WTC11 (cell line): ENCODE data around the gene FOXO1. TPM values are rescaled to one million over a fixed set of nuclear protein-coding genes. Genes with fewer than 3 reads are reported as not detected.

Source experiments
- ATAC-seq: fragments of 200-7000 bp; cut with Tn5 transposase; 2 replicates; pipeline ENCODE4 v1.10.0; 2021; ENCODE audit warnings: mild to moderate bottlenecking, moderate library complexity
- CTCF ChIA-PET: fragments of 300-600 bp; sonication (Branson Sonifier 250); formaldehyde crosslinking; loops from one replicate; lab custom pipeline; 2021; ENCODE audit warnings: antibody characterized with exemption; lab: Charles Lee
- POLR2A ChIA-PET: fragments of 350-600 bp; sonication (Branson Sonifier 250); formaldehyde crosslinking; loops from one replicate; lab custom pipeline; 2021; ENCODE audit warnings: antibody characterized with exemption; lab: Charles Lee
- DNase-seq: peaks from one replicate; pipeline ENCODE4 v3.0.0; 2021; ENCODE audit warnings: low spot score
- H3K27ac Mint-ChIP-seq: 2 replicates; pipeline ENCODE4 v1.8.0; 2021; ENCODE audit warnings: mixed read lengths
- H3K27me3 Mint-ChIP-seq: 2 replicates; pipeline ENCODE4 v1.8.0; 2021; ENCODE audit warnings: low read depth, mild to moderate bottlenecking, moderate library complexity, mixed read lengths
- H3K36me3 Mint-ChIP-seq: 2 replicates; pipeline ENCODE4 v1.8.0; 2021; ENCODE audit warnings: mixed read lengths
- H3K4me1 Mint-ChIP-seq: 2 replicates; pipeline ENCODE4 v1.8.0; 2022; ENCODE audit warnings: mixed read lengths
- H3K4me3 Mint-ChIP-seq: 2 replicates; pipeline ENCODE4 v1.8.0; 2021; ENCODE audit warnings: mild to moderate bottlenecking, moderate library complexity, mixed read lengths
- H3K9me3 Mint-ChIP-seq: 2 replicates; pipeline ENCODE4 v1.8.0; 2021; ENCODE audit warnings: mixed read lengths
- AR ChIP-seq: fragments of 250-450 bp; sonication (Bioruptor Pico); IDR thresholded peaks from 2 replicates; pipeline ENCODE4 v1.9.0; 2021; ENCODE audit warnings: mild to moderate bottlenecking
- CREM ChIP-seq: sonication (generic); formaldehyde crosslinking; IDR thresholded peaks from 2 replicates; pipeline ENCODE4 v1.8.1; 2022; ENCODE audit warnings: mild to moderate bottlenecking, missing genetic modification reagents, moderate library complexity
- E2F1 ChIP-seq: sonication (generic); formaldehyde crosslinking; IDR thresholded peaks from 2 replicates; pipeline ENCODE4 v1.8.0; 2022; ENCODE audit warnings: mild to moderate bottlenecking, missing genetic modification reagents
- E2F4 ChIP-seq: sonication (generic); formaldehyde crosslinking; IDR thresholded peaks from 2 replicates; pipeline ENCODE4 v1.8.1; 2022; ENCODE audit warnings: low read depth, mild to moderate bottlenecking, moderate library complexity, missing genetic modification reagents, borderline replicate concordance
- E2F5 ChIP-seq: sonication (generic); formaldehyde crosslinking; IDR thresholded peaks from 2 replicates; pipeline ENCODE4 v1.8.1; 2022; ENCODE audit warnings: mild to moderate bottlenecking, moderate library complexity, missing genetic modification reagents
- ERG ChIP-seq: fragments of 250-450 bp; sonication (Bioruptor Pico); IDR thresholded peaks from 2 replicates; pipeline ENCODE4 v1.8.0; 2021; ENCODE audit warnings: mild to moderate bottlenecking
- FOXK1 ChIP-seq: sonication (generic); formaldehyde crosslinking; IDR thresholded peaks from 2 replicates; pipeline ENCODE4 v1.8.0; 2022; ENCODE audit warnings: mild to moderate bottlenecking, moderate library complexity, missing genetic modification reagents
- GABPB1 ChIP-seq: sonication (generic); formaldehyde crosslinking; IDR thresholded peaks from 2 replicates; pipeline ENCODE4 v1.8.1; 2023; ENCODE audit warnings: mild to moderate bottlenecking, missing genetic modification reagents
- GRHL2 ChIP-seq: fragments of 250-450 bp; sonication (Bioruptor Pico); IDR thresholded peaks from 2 replicates; pipeline ENCODE4 v1.8.0; 2022; ENCODE audit warnings: mild to moderate bottlenecking, moderate library complexity; ENCODE audit not compliant: insufficient replicate concordance, severe bottlenecking
- IRF1 ChIP-seq: sonication (generic); formaldehyde crosslinking; IDR thresholded peaks from 2 replicates; pipeline ENCODE4 v1.8.0; 2023; ENCODE audit warnings: missing genetic modification reagents
- JUN ChIP-seq: sonication (generic); formaldehyde crosslinking; IDR thresholded peaks from 2 replicates; pipeline ENCODE4 v1.8.0; 2023; ENCODE audit warnings: mild to moderate bottlenecking, missing genetic modification reagents
- KAT7 ChIP-seq: sonication (generic); formaldehyde crosslinking; IDR thresholded peaks from 2 replicates; pipeline ENCODE4 v1.8.1; 2023; ENCODE audit warnings: missing genetic modification reagents, mild to moderate bottlenecking, borderline replicate concordance
- MAX ChIP-seq: sonication (generic); formaldehyde crosslinking; IDR thresholded peaks from 2 replicates; pipeline ENCODE4 v1.8.0; 2022; ENCODE audit warnings: mild to moderate bottlenecking, missing genetic modification reagents
- NR1H2 ChIP-seq: sonication (generic); formaldehyde crosslinking; IDR thresholded peaks from 2 replicates; pipeline ENCODE4 v1.9.0; 2021; ENCODE audit warnings: mild to moderate bottlenecking, moderate library complexity, missing genetic modification reagents
- PRDM15 ChIP-seq: sonication (generic); formaldehyde crosslinking; IDR thresholded peaks from 2 replicates; pipeline ENCODE4 v1.8.0; 2022; ENCODE audit warnings: missing genetic modification reagents
- RELA ChIP-seq: sonication (generic); formaldehyde crosslinking; IDR thresholded peaks from 2 replicates; pipeline ENCODE4 v1.8.1; 2022; ENCODE audit warnings: missing genetic modification reagents, mild to moderate bottlenecking, borderline replicate concordance
- TEAD1 ChIP-seq: sonication (generic); formaldehyde crosslinking; IDR thresholded peaks from 2 replicates; pipeline ENCODE4 v1.8.0; 2022; ENCODE audit warnings: mild to moderate bottlenecking, missing genetic modification reagents
- USF2 ChIP-seq: sonication (generic); formaldehyde crosslinking; IDR thresholded peaks from 2 replicates; pipeline ENCODE4 v1.8.1; 2023; ENCODE audit warnings: mild to moderate bottlenecking, missing genetic modification reagents, moderate library complexity
- ZNF232 ChIP-seq: sonication (generic); formaldehyde crosslinking; IDR thresholded peaks from 2 replicates; pipeline ENCODE4 v1.8.0; 2022; ENCODE audit warnings: mild to moderate bottlenecking, missing genetic modification reagents
- ZSCAN18 ChIP-seq: fragments of 250-450 bp; sonication (Bioruptor Pico); IDR thresholded peaks from 2 replicates; pipeline ENCODE4 v2.1.2; 2022; ENCODE audit warnings: mild to moderate bottlenecking, moderate library complexity
- total RNA-seq: library from RNA; stranded (reverse); gene quantifications from 3 replicates; pipeline ENCODE4 v1.2.3, GENCODE V29; 2021

Gene FOXO1
- total RNA-seq, 1 experiment from 2014 or later, result 37.9 TPM

GRCh38 chr13:40592035-40592434, 74.4 kb downstream of the FOXO1 start:
- no peak overlapping the region; the same call in 1 of the 2 replicates for H3K27ac Mint-ChIP-seq
- CTCF ChIA-PET, result interaction anchor here (0.8 to 1.3 kb wide), 3 partner anchors 25 to 76 kb away, joined by 3 read pairs; no protein-coding TSS in a partner anchor

More at GRCh38 chr13:40592035-40592434, 74.4 kb downstream of the FOXO1 start:
- POLR2A ChIA-PET, result no interaction called here
- Mint-ChIP-seq H3K4me1 (peaks cover 87% of the 10 kb centered on the region), H3K27me3 (no peaks in the 10 kb centered on the region), H3K9me3 (no peaks in the 10 kb centered on the region), H3K4me3 (no peak overlapping the region), H3K36me3 (no peaks in the 10 kb centered on the region)
- ATAC-seq, result no peak
- DNase-seq, result no peak
- no peak for TF ChIP-seq USF2 (CRISPR knock-in tag)
- TF ChIP-seq KAT7, result no peak
- no peak for TF ChIP-seq ZNF232 (CRISPR knock-in tag)
- no peak for TF ChIP-seq IRF1 (CRISPR knock-in tag)
- TF ChIP-seq NR1H2 (CRISPR knock-in tag), result no peak
- no peak for TF ChIP-seq ERG (CRISPR knock-in tag)
- TF ChIP-seq PRDM15 (CRISPR knock-in tag), result no peak
- TF ChIP-seq MAX (CRISPR knock-in tag), result no peak
- no peak for TF ChIP-seq GABPB1
- TF ChIP-seq ZSCAN18 (CRISPR knock-in tag), result no peak
- TF ChIP-seq AR (CRISPR knock-in tag), result no peak
- no peak for TF ChIP-seq E2F1 (CRISPR knock-in tag)
- TF ChIP-seq CREM (CRISPR knock-in tag), result no peak
- no peak for TF ChIP-seq GRHL2
- TF ChIP-seq FOXK1, result no peak
- TF ChIP-seq RELA (CRISPR knock-in tag), result no peak
- TF ChIP-seq TEAD1 (CRISPR knock-in tag), result no peak
- TF ChIP-seq E2F5, result no peak
- TF ChIP-seq E2F4, result no peak
- TF ChIP-seq JUN (CRISPR knock-in tag), result no peak
